CD14-positive monocyte (primary cell): Measurements from ENCODE around the gene PSMB8. TPM values are rescaled to one million over a fixed set of nuclear protein-coding genes. Genes with fewer than 3 reads are reported as not detected.

Experiments
- DNase-seq, 3 donors: peaks; one replicate each; pipeline ENCODE4 v3.0.0-alpha.2; 2011 to 2022
- H2AFZ ChIP-seq: 2 replicates; pipeline ENCODE4 v1.6.0; 2012; ENCODE audit warnings: mild to moderate bottlenecking, low read depth, low read length, inconsistent platforms; ENCODE audit not compliant: insufficient read depth, poor library complexity, severe bottlenecking
- H3K27ac ChIP-seq, 2 donors: 1 replicate in 1 of 2; 2 replicates in 1 of 2; pipeline ENCODE4 v1.5.1; 2012 to 2013; ENCODE audit warnings: low read length in 2 of 2, control low read depth in 1 of 2, inconsistent platforms in 1 of 2, low read depth in 1 of 2, mild to moderate bottlenecking in 1 of 2
- H3K27me3 ChIP-seq, 2 donors: one replicate each; pipeline versions ENCODE4 v1.6.0 to v1.6.1; 2011 to 2013; ENCODE audit warnings: low read length in 2 of 2; ENCODE audit not compliant: control insufficient read depth in 2 of 2, insufficient read depth in 2 of 2
- H3K36me3 ChIP-seq, 2 donors: replicated peaks in 1 of 2; 1 replicate in 1 of 2; 2 replicates in 1 of 2; pipeline versions ENCODE4 v1.5.1 to v1.6.1; 2012 to 2013; ENCODE audit warnings: low read length in 2 of 2, control low read depth in 1 of 2, inconsistent platforms in 1 of 2, mild to moderate bottlenecking in 1 of 2; ENCODE audit not compliant: insufficient read depth in 2 of 2, control insufficient read depth in 1 of 2
- H3K4me1 ChIP-seq, 2 donors: 1 replicate in 1 of 2; 2 replicates in 1 of 2; pipeline versions ENCODE4 v1.5.1 to v1.6.1; 2012 to 2013; ENCODE audit warnings: low read length in 2 of 2, control low read depth in 1 of 2, inconsistent platforms in 1 of 2, mild to moderate bottlenecking in 1 of 2, moderate library complexity in 1 of 2; ENCODE audit not compliant: insufficient read depth in 2 of 2, control insufficient read depth in 1 of 2
- H3K4me2 ChIP-seq: replicated peaks from 2 replicates; pipeline ENCODE3; 2012; ENCODE audit warnings: low read length, moderate library complexity, mild to moderate bottlenecking; ENCODE audit not compliant: poor library complexity, severe bottlenecking; ENCODE audit errors: extremely low read depth
- H3K4me3 ChIP-seq, 3 experiments: fragments of 200-600 bp in 1 of 3; sonication (generic) in 1 of 3; replicated peaks in 1 of 3; 1 replicate in 2 of 3; 2 replicates in 1 of 3; pipeline ENCODE4 v1.5.1; 2011 to 2013; ENCODE audit warnings: low read length in 3 of 3, mild to moderate bottlenecking in 3 of 3, control low read depth in 2 of 3, low read depth in 2 of 3, inconsistent platforms in 1 of 3, moderate library complexity in 1 of 3
- H3K79me2 ChIP-seq: 2 replicates; pipeline ENCODE4 v1.6.0; 2012; ENCODE audit warnings: mild to moderate bottlenecking, control low read depth, inconsistent platforms, low read length, moderate library complexity; ENCODE audit not compliant: insufficient read depth
- H3K9ac ChIP-seq: 2 replicates; pipeline ENCODE4 v1.6.0; 2017; ENCODE audit warnings: low read length, mild to moderate bottlenecking; ENCODE audit not compliant: insufficient read depth, poor library complexity, severe bottlenecking
- H3K9me3 ChIP-seq, 2 donors: replicated peaks in 1 of 2; 1 replicate in 1 of 2; 2 replicates in 1 of 2; pipeline versions ENCODE4 v1.5.1 to v1.6.1; 2012 to 2013; ENCODE audit warnings: low read length in 2 of 2, control low read depth in 1 of 2; ENCODE audit not compliant: control insufficient read depth in 1 of 2, insufficient read depth in 1 of 2
- H4K20me1 ChIP-seq: 2 replicates; pipeline ENCODE4 v1.6.0; 2012; ENCODE audit warnings: mild to moderate bottlenecking, low read length, control low read depth, moderate library complexity; ENCODE audit not compliant: insufficient read depth
- H3K27ac Mint-ChIP-seq, 7 donors: one replicate each; pipeline ENCODE4 v1.8.0; 2020; ENCODE audit warnings: mild to moderate bottlenecking in 7 of 7, mixed read lengths in 7 of 7, moderate library complexity in 6 of 7, inconsistent platforms in 2 of 7
- H3K27me3 Mint-ChIP-seq, 3 donors: one replicate each; pipeline ENCODE4 v1.8.0; 2021 to 2022; ENCODE audit warnings: low read depth in 3 of 3, mild to moderate bottlenecking in 3 of 3, mixed read lengths in 3 of 3, moderate library complexity in 3 of 3, inconsistent platforms in 1 of 3
- H3K36me3 Mint-ChIP-seq, 2 donors: one replicate each; pipeline ENCODE4 v1.8.0; 2020; ENCODE audit warnings: mixed read lengths in 2 of 2, inconsistent platforms in 1 of 2, mild to moderate bottlenecking in 1 of 2
- H3K4me1 Mint-ChIP-seq: one replicate; pipeline ENCODE4 v1.8.0; 2020; ENCODE audit warnings: mild to moderate bottlenecking, mixed read lengths
- H3K4me3 Mint-ChIP-seq, 2 donors: one replicate each; pipeline ENCODE4 v1.8.0; 2020; ENCODE audit warnings: mild to moderate bottlenecking in 2 of 2, mixed read lengths in 2 of 2, moderate library complexity in 1 of 2
- H3K9me3 Mint-ChIP-seq, 7 donors: one replicate each; pipeline ENCODE4 v1.8.0; 2020 to 2022; ENCODE audit warnings: mixed read lengths in 7 of 7, mild to moderate bottlenecking in 6 of 7, moderate library complexity in 6 of 7, inconsistent platforms in 2 of 7
- WGBS: methylation state at CpG from one replicate; pipeline ENCODE4 v1.1.5; 2013; ENCODE audit warnings: missing lambda C conversion rate; ENCODE audit not compliant: insufficient coverage; 5-methylcytosine and 5-hydroxymethylcytosine counted together
- intact Hi-C, 2 donors: fragments of 100-400 bp; cut with micrococcal nuclease; formaldehyde crosslinking; loops; one replicate each; pipeline versions ENCODE4 v1.15.0 to v1.15.1; 2023
- polyA plus RNA-seq, 3 donors: library from polyadenylated mRNA; depleted of rRNA in 1 of 3; unstranded in 2 of 3; stranded (reverse) in 1 of 3; fragments of 300-500 nt in 2 of 3; fragments of >200 nt in 1 of 3; fragmentation: Illumina TruSeq in 2 of 3; gene quantifications; 1 replicate in 2 of 3; 2 replicates in 1 of 3; pipeline ENCODE4 v1.2.3, GENCODE V29; 2012 to 2021
- TF ChIP-seq, protein P1 (sequence below): fragments of 200-600 bp; IDR thresholded peaks from one replicate; pipeline ENCODE4 v1.8.0; 2022; ENCODE audit warnings: antibody characterized with exemption, mild to moderate bottlenecking

PSMB8 gene
- polyA plus RNA-seq, 3 donors = 164 to 534 (median 487) TPM

- peaks cover 5 to 6% of the 10 kb centered on the region in 2 donors for H3K9me3 ChIP-seq
- H3K27me3 ChIP-seq = peaks cover 0 to 9% of the 10 kb centered on the region in 2 donors
- Mint-ChIP-seq H3K4me1 (peaks cover 9% of the 10 kb centered on the region), H3K36me3 (peaks cover 2 to 3% of the 10 kb centered on the region in 2 donors), H3K27ac (no peak overlapping the region), H3K4me3 (no peak overlapping the region), H3K27me3 (peaks cover 9 to 19% (median 14%) of the 10 kb centered on the region in 3 donors), H3K9me3 (peaks cover 6 to 8% (median 7%) of the 10 kb centered on the region in 7 donors)
- no peak overlapping the region for H3K27ac ChIP-seq
- H3K4me2 ChIP-seq = no peak overlapping the region
- WGBS = 40% methylated on average over 2 of the region's 2 CpGs
- H3K9ac ChIP-seq = no peak overlapping the region
- intact Hi-C loops = no loop called here
- H3K79me2 ChIP-seq = no peaks in the 10 kb centered on the region
- TF ChIP-seq, protein P1, sequence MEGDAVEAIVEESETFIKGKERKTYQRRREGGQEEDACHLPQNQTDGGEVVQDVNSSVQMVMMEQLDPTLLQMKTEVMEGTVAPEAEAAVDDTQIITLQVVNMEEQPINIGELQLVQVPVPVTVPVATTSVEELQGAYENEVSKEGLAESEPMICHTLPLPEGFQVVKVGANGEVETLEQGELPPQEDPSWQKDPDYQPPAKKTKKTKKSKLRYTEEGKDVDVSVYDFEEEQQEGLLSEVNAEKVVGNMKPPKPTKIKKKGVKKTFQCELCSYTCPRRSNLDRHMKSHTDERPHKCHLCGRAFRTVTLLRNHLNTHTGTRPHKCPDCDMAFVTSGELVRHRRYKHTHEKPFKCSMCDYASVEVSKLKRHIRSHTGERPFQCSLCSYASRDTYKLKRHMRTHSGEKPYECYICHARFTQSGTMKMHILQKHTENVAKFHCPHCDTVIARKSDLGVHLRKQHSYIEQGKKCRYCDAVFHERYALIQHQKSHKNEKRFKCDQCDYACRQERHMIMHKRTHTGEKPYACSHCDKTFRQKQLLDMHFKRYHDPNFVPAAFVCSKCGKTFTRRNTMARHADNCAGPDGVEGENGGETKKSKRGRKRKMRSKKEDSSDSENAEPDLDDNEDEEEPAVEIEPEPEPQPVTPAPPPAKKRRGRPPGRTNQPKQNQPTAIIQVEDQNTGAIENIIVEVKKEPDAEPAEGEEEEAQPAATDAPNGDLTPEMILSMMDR = no peak
- no peak overlapping the region for H3K4me3 ChIP-seq
- H3K4me1 ChIP-seq = no peaks in the 10 kb centered on the region
- no peak for DNase-seq
- H2AFZ ChIP-seq = no peak overlapping the region
- no peaks in the 10 kb centered on the region for H4K20me1 ChIP-seq
- H3K36me3 ChIP-seq = no peaks in the 10 kb centered on the region
Measured at GRCh38 chr6:32803416-32803815, 40.4 kb downstream of the PSMB8 start.

DNA sequence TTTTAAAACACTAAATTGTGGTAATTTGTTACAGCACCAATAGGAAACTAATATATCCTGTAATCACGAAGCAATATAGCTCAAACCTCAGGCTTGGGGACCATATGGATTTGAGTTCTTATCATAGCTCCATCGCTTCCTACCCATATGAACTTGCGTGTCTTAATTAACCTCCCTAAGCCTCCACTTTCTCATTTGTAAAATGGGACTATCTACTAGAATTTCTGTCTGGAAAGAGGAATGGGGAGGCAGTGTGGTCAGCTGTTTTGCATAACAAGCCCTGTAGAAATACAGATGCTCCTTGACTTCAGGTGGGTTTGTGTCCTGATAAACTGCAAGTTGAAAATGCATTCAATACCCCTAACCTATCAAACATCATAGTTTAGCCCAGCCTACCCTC is 44.1 kb downstream of the PSMB8 start:
- H4K20me1 ChIP-seq = no peaks in the 10 kb centered on the region
- no peak for DNase-seq
- H3K9ac ChIP-seq = no peak overlapping the region
- H3K4me3 Mint-ChIP-seq = no peak overlapping the region
- H3K4me1 ChIP-seq = peaks cover 25 to 27% of the 10 kb centered on the region in 2 donors
- peaks cover 2 to 3% of the 10 kb centered on the region in 2 donors for H3K36me3 Mint-ChIP-seq
- intact Hi-C loops = loop anchor here (5.0 to 10.0 kb wide), 3 partner anchors 95 to 555 kb away; no protein-coding TSS in a partner anchor
- H3K9me3 Mint-ChIP-seq = peaks cover 7 to 9% (median 9%) of the 10 kb centered on the region in 7 donors
- H3K4me2 ChIP-seq = no peak overlapping the region
- peaks cover 0 to 9% of the 10 kb centered on the region in 2 donors for H3K27me3 ChIP-seq
- no peak overlapping the region for H3K27ac Mint-ChIP-seq
- peaks cover 5 to 6% of the 10 kb centered on the region in 2 donors for H3K9me3 ChIP-seq
- peaks cover 2 to 18% (median 11%) of the 10 kb centered on the region in 3 donors for H3K27me3 Mint-ChIP-seq
- H3K79me2 ChIP-seq = no peaks in the 10 kb centered on the region
- no peak overlapping the region for H3K27ac ChIP-seq
- WGBS = no CpG with 5 or more reads among the region's 3 CpGs
- no peak overlapping the region for H3K4me3 ChIP-seq
- H2AFZ ChIP-seq = no peak overlapping the region
- H3K4me1 Mint-ChIP-seq = peaks cover 27% of the 10 kb centered on the region
- TF ChIP-seq, protein P1 = no peak
- H3K36me3 ChIP-seq = no peaks in the 10 kb centered on the region
